H1 (cell line): ENCODE measurements around the gene SECTM1.

Experiments
- EP300 ChIP-seq, 2 experiments: IDR thresholded peaks; 1 replicate in 1 of 2; 2 replicates in 1 of 2; pipeline ENCODE4 v1.6.1; 2011 to 2012; ENCODE audit warnings: low read depth in 2 of 2, low read length in 2 of 2, mild to moderate bottlenecking in 2 of 2, borderline replicate concordance in 1 of 2, inconsistent platforms in 1 of 2, moderate library complexity in 1 of 2
- RFX5 ChIP-seq: IDR thresholded peaks from 2 replicates; pipeline ENCODE4 v1.6.1; 2011; ENCODE audit warnings: low read depth, low read length, improper control_type of control experiment, borderline replicate concordance

GRCh38 chr17:82299452-82299851 is 34.1 kb downstream of the SECTM1 start:
- no peak for TF ChIP-seq RFX5
- TF ChIP-seq EP300 (IDR thresholded peaks at IDR 0.05; ENCODE audit: borderline replicate concordance in 1 of 2, low read depth in 2 of 2, low read length in 2 of 2): no peak
